ENCODE results near the gene HYPK.

HYPK gene

GRCh38 chr15:43845421-43845820, 45.0 kb downstream of the HYPK start:
- DNase-seq (ENCODE audit: low read depth in 2 of 2), result no peak

GRCh38 chr15:43851251-43851650, 50.9 kb downstream of the HYPK start:
- DNase-seq (ENCODE audit: low read depth in 2 of 2), result no peak

GRCh38 chr15:43852607-43853006, 52.2 kb downstream of the HYPK start:
- DNase-seq (ENCODE audit: low read depth in 2 of 2), result no peak
